Neural cell (in vitro differentiated cells): ENCODE data around the gene TEKT5. TPM values are rescaled to one million over a fixed set of nuclear protein-coding genes. Genes with fewer than 3 reads are reported as not detected.

Source experiments
- H2AFZ ChIP-seq: fragments of 200-600, 300-800 bp; sonication (generic), shearing (Covaris generic); 2 replicates; pipeline ENCODE4 v1.6.0; 2014; ENCODE audit warnings: low read depth, mild to moderate bottlenecking, antibody characterized with exemption, low read length, moderate library complexity
- H3F3A ChIP-seq: fragments of 200-600 bp; shearing (Covaris generic); 2 replicates; pipeline ENCODE4 v1.6.1; 2016; ENCODE audit warnings: mild to moderate bottlenecking, moderate library complexity, mixed read lengths, antibody characterized with exemption, low read length; ENCODE audit not compliant: insufficient read depth, poor library complexity, severe bottlenecking
- H3K27ac ChIP-seq: fragments of 200-600, 300-800 bp; sonication (generic), shearing (Covaris generic); 2 replicates; pipeline ENCODE4 v1.5.1; 2014; ENCODE audit warnings: mild to moderate bottlenecking, low read length, moderate library complexity
- H3K27me3 ChIP-seq: fragments of 300-800, 200-600 bp; sonication (generic), shearing (Covaris generic); 2 replicates; pipeline ENCODE4 v1.6.0; 2014; ENCODE audit warnings: mild to moderate bottlenecking, low read depth, low read length, moderate library complexity; ENCODE audit not compliant: insufficient read depth
- H3K36me3 ChIP-seq: fragments of 300-800, 200-600 bp; sonication (generic), shearing (Covaris generic); 2 replicates; pipeline ENCODE4 v1.5.1; 2014; ENCODE audit warnings: mild to moderate bottlenecking, antibody characterized with exemption, low read length, moderate library complexity; ENCODE audit not compliant: insufficient read depth
- H3K4me2 ChIP-seq: fragments of 300-800, 200-600 bp; sonication (generic), shearing (Covaris generic); 2 replicates; pipeline ENCODE4 v1.6.0; 2014; ENCODE audit warnings: mild to moderate bottlenecking, low read length
- H3K4me3 ChIP-seq: fragments of 300-800, 200-600 bp; sonication (generic), shearing (Covaris generic); 2 replicates; pipeline ENCODE4 v1.5.1; 2014; ENCODE audit warnings: mild to moderate bottlenecking, low read length, moderate library complexity
- H3K79me2 ChIP-seq: fragments of 200-600 bp; shearing (Covaris generic); replicated peaks from 2 replicates; pipeline ENCODE4 v1.6.0; 2014; ENCODE audit warnings: mild to moderate bottlenecking, low read length, moderate library complexity; ENCODE audit not compliant: insufficient read depth
- H3K9ac ChIP-seq: fragments of 300-800, 200-600 bp; sonication (generic), shearing (Covaris generic); 2 replicates; pipeline ENCODE4 v1.6.1; 2016; ENCODE audit warnings: mild to moderate bottlenecking, low read length, mixed read lengths
- H3K9me2 ChIP-seq: fragments of 200-600 bp; shearing (Covaris generic); 2 replicates; pipeline ENCODE4 v1.6.1; 2016; ENCODE audit warnings: mild to moderate bottlenecking, low read length, mixed read lengths; ENCODE audit not compliant: insufficient read depth
- H3K9me3 ChIP-seq: fragments of 200-600, 300-800 bp; sonication (generic), shearing (Covaris generic); 2 replicates; pipeline ENCODE4 v1.6.1; 2016; ENCODE audit warnings: mild to moderate bottlenecking, mixed run types, low read length, moderate library complexity, mixed read lengths
- H4K20me1 ChIP-seq: fragments of 200-600 bp; shearing (Covaris generic); 2 replicates; pipeline ENCODE4 v1.6.1; 2016; ENCODE audit warnings: mild to moderate bottlenecking, mixed run types; ENCODE audit not compliant: insufficient read depth
- CTCF ChIP-seq: fragments of 450-650 bp; IDR thresholded peaks from 2 replicates; pipeline ENCODE4 v1.5.1; 2014; ENCODE audit warnings: antibody characterized with exemption, mild to moderate bottlenecking, moderate library complexity; ENCODE audit not compliant: poor library complexity, severe bottlenecking
- EP300 ChIP-seq: fragments of 450-650 bp; conservative IDR thresholded peaks from 2 replicates; pipeline ENCODE4 v1.6.1; 2014; ENCODE audit warnings: antibody characterized with exemption, mild to moderate bottlenecking, moderate library complexity; ENCODE audit not compliant: poor library complexity, severe bottlenecking
- EZH2 ChIP-seq: fragments of 200-600, 300-800 bp; shearing (Covaris generic), sonication (generic); IDR thresholded peaks from 2 replicates; pipeline ENCODE4 v1.6.1; 2014; ENCODE audit warnings: antibody characterized with exemption, low read length, borderline replicate concordance, mild to moderate bottlenecking; ENCODE audit not compliant: insufficient read depth, poor library complexity, severe bottlenecking
- MXI1 ChIP-seq: fragments of 450-650 bp; conservative IDR thresholded peaks from 2 replicates; pipeline ENCODE4 v1.6.1; 2014; ENCODE audit warnings: antibody characterized with exemption, mild to moderate bottlenecking; ENCODE audit not compliant: poor library complexity, severe bottlenecking
- POLR2AphosphoS5 ChIP-seq: IDR thresholded peaks from 2 replicates; pipeline ENCODE4 v1.6.1; 2012
- RAD21 ChIP-seq: fragments of 450-650 bp; conservative IDR thresholded peaks from 2 replicates; pipeline ENCODE4 v1.6.1; 2014; ENCODE audit warnings: antibody characterized with exemption, mild to moderate bottlenecking, moderate library complexity
- REST ChIP-seq: IDR thresholded peaks from 2 replicates; pipeline ENCODE4 v1.6.1; 2012; ENCODE audit warnings: borderline replicate concordance
- SMC3 ChIP-seq: fragments of 450-650 bp; conservative IDR thresholded peaks from 2 replicates; pipeline ENCODE4 v1.6.1; 2014; ENCODE audit warnings: antibody characterized with exemption, mild to moderate bottlenecking, moderate library complexity; ENCODE audit not compliant: poor library complexity
- TAF1 ChIP-seq: IDR thresholded peaks from 2 replicates; pipeline ENCODE4 v1.6.1; 2012; ENCODE audit warnings: low read depth
- polyA plus RNA-seq: library from polyadenylated mRNA; depleted of rRNA; stranded (reverse); fragments of >200 nt; gene quantifications from 2 replicates; pipeline ENCODE4 v1.2.3, GENCODE V29; 2014

Gene TEKT5
- polyA plus RNA-seq, 1 donor from 2014 or later: not detected

- TF ChIP-seq MXI1: no peak
- no peak for TF ChIP-seq EZH2
- TF ChIP-seq TAF1: no peak
- TF ChIP-seq EP300: no peak
- TF ChIP-seq CTCF: no peak
- no peak for TF ChIP-seq RAD21
- no peak for TF ChIP-seq POLR2AphosphoS5
- TF ChIP-seq REST: no peak
- no peak for TF ChIP-seq SMC3
- H3K79me2 ChIP-seq: no peaks in the 10 kb centered on the region
- H3K9me2 ChIP-seq: no peaks in the 10 kb centered on the region
- H3K4me3 ChIP-seq: no peak overlapping the region
- no peaks in the 10 kb centered on the region for H4K20me1 ChIP-seq
- H2AFZ ChIP-seq: no peak overlapping the region
- H3K27ac ChIP-seq: no peak overlapping the region
- no peak overlapping the region for H3K9ac ChIP-seq
- H3K9me3 ChIP-seq: no peaks in the 10 kb centered on the region
- H3K4me2 ChIP-seq: no peak overlapping the region
- H3F3A ChIP-seq: no peaks in the 10 kb centered on the region
- no peaks in the 10 kb centered on the region for H3K27me3 ChIP-seq
- no peaks in the 10 kb centered on the region for H3K36me3 ChIP-seq
These were observed 36.8 kb downstream of the TEKT5 start for GRCh38 chr16:10657925-10658324.

GRCh38 chr16:10656618-10657017 lies 38.1 kb downstream of the TEKT5 start:
- Histone ChIP-seq H3K79me2 (no peaks in the 10 kb centered on the region), H3K4me3 (no peak overlapping the region), H3F3A (no peaks in the 10 kb centered on the region), H3K9ac (no peak overlapping the region), H2AFZ (no peak overlapping the region), H3K27me3 (no peaks in the 10 kb centered on the region), H3K9me3 (no peaks in the 10 kb centered on the region), H3K27ac (no peak overlapping the region), H3K4me2 (no peak overlapping the region), H3K36me3 (no peaks in the 10 kb centered on the region), H4K20me1 (no peaks in the 10 kb centered on the region), H3K9me2 (no peaks in the 10 kb centered on the region)
- no peak for TF ChIP-seq EP300

- Histone ChIP-seq H3K9me3 (no peaks in the 10 kb centered on the region), H3K27ac (no peak overlapping the region), H3K9me2 (no peaks in the 10 kb centered on the region), H3K79me2 (no peaks in the 10 kb centered on the region), H3F3A (no peaks in the 10 kb centered on the region), H3K9ac (no peak overlapping the region), H3K36me3 (no peaks in the 10 kb centered on the region), H3K4me3 (no peak overlapping the region), H2AFZ (no peak overlapping the region), H4K20me1 (no peaks in the 10 kb centered on the region), H3K4me2 (no peak overlapping the region), H3K27me3 (no peaks in the 10 kb centered on the region)
- TF ChIP-seq RAD21: no peak
- no peak for TF ChIP-seq CTCF
- TF ChIP-seq REST: no peak
- TF ChIP-seq EZH2: no peak
- TF ChIP-seq MXI1: no peak
These were observed 39.2 kb downstream of the TEKT5 start for GRCh38 chr16:10655415-10655977.
